Endodermal cell (in vitro differentiated cells): ENCODE results near the gene FNDC3A. TPM values are rescaled to one million over a fixed set of nuclear protein-coding genes. Genes with fewer than 3 reads are reported as not detected.

ENCODE experiments used
- DNase-seq: peaks from one replicate; pipeline ENCODE4 v3.0.0-alpha.2; 2017
- H3K27ac ChIP-seq: 2 replicates; pipeline ENCODE4 v1.5.1; 2013; ENCODE audit warnings: mild to moderate bottlenecking, low read depth, low read length, moderate library complexity
- H3K27me3 ChIP-seq: 2 replicates; pipeline ENCODE4 v1.6.1; 2013; ENCODE audit warnings: mild to moderate bottlenecking, low read length, moderate library complexity; ENCODE audit not compliant: insufficient read depth, control insufficient read depth, poor library complexity, severe bottlenecking
- H3K36me3 ChIP-seq: 2 replicates; pipeline ENCODE4 v1.7.0; 2013; ENCODE audit warnings: mild to moderate bottlenecking, low read length, moderate library complexity; ENCODE audit not compliant: control insufficient read depth, insufficient read depth
- H3K4me1 ChIP-seq: one replicate; pipeline ENCODE4 v1.7.0; 2013; ENCODE audit warnings: low read length; ENCODE audit not compliant: control insufficient read depth, insufficient read depth
- H3K4me3 ChIP-seq: 2 replicates; pipeline ENCODE4 v1.5.1; 2013; ENCODE audit warnings: mild to moderate bottlenecking, low read length, moderate library complexity
- H3K9ac ChIP-seq: 2 replicates; pipeline ENCODE4 v1.6.1; 2013; ENCODE audit warnings: mild to moderate bottlenecking, low read length, moderate library complexity; ENCODE audit not compliant: poor library complexity, severe bottlenecking; ENCODE audit errors: extremely low read depth
- H3K9me3 ChIP-seq: 2 replicates; pipeline ENCODE4 v1.6.1; 2013; ENCODE audit warnings: mild to moderate bottlenecking, low read length, moderate library complexity; ENCODE audit not compliant: control insufficient read depth
- H3K27ac Mint-ChIP-seq: 2 replicates; pipeline ENCODE4 v1.8.0; 2020; ENCODE audit warnings: mixed read lengths
- H3K27me3 Mint-ChIP-seq: 2 replicates; pipeline ENCODE4 v1.8.0; 2021; ENCODE audit warnings: mild to moderate bottlenecking, mixed read lengths; ENCODE audit not compliant: insufficient read depth
- H3K36me3 Mint-ChIP-seq: 2 replicates; pipeline ENCODE4 v1.8.0; 2020; ENCODE audit warnings: low read depth, mixed read lengths
- H3K4me1 Mint-ChIP-seq: 2 replicates; pipeline ENCODE4 v1.8.0; 2020; ENCODE audit warnings: mixed read lengths
- H3K4me3 Mint-ChIP-seq: 2 replicates; pipeline ENCODE4 v1.8.0; 2020; ENCODE audit warnings: mild to moderate bottlenecking, moderate library complexity, mixed read lengths
- H3K9me3 Mint-ChIP-seq: 2 replicates; pipeline ENCODE4 v1.8.0; 2020; ENCODE audit warnings: mild to moderate bottlenecking, mixed read lengths
- WGBS, 2 experiments: methylation state at CpG; one replicate each; pipeline versions ENCODE4 v1.1.5 to v1.1.7; 2013; ENCODE audit warnings: missing lambda C conversion rate in 2 of 2, mixed read lengths in 1 of 2; ENCODE audit not compliant: insufficient coverage in 1 of 2, insufficient read length in 1 of 2; 5-methylcytosine and 5-hydroxymethylcytosine counted together
- total RNA-seq, 2 donors: library from RNA; stranded (reverse); fragmentation: NEBNext Ultra II Directional in 1 of 2; extraction: Animal tissue kit (Norgen Biotek cat#: 25700) in 1 of 2; gene quantifications; 2 replicates in 1 of 2; 3 replicates in 1 of 2; pipeline ENCODE4 v1.2.1, GENCODE V29; 2021
- TF ChIP-seq, protein P1 (sequence below): fragments of 200-600 bp; sonication (generic); conservative IDR thresholded peaks from 2 replicates; pipeline ENCODE4 v1.5.0; 2021; ENCODE audit warnings: antibody characterized with exemption, mild to moderate bottlenecking

FNDC3A gene
- total RNA-seq, 2 donors from 2014 or later = 42.2 to 42.8 TPM

DNA sequence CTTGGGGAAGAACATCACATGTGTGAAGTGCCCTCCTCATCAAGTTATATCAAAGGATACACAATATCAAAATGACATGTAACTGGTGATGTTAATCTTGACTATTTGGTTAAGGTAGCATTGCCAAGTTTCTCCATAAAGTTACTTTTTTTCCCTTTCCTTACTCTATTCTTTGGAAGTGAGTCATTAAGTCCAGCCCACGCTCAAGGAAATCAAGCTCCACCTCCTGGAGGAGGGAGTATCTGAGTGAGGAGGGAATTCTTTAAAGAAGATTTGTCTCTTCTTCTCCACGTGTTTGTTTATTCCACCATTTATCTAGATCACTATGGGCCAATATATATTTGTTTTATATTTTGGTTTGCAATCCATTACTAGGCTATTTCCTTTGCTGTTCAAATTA lies 33.6 kb upstream of the FNDC3A start:
- H3K9me3 ChIP-seq = no peaks in the 10 kb centered on the region
- H3K27me3 ChIP-seq = no peaks in the 10 kb centered on the region
- no peak overlapping the region for H3K9ac ChIP-seq
- H3K4me1 ChIP-seq = peaks cover 8% of the 10 kb centered on the region
- Mint-ChIP-seq H3K4me1 (peaks cover 22% of the 10 kb centered on the region), H3K4me3 (no peak overlapping the region), H3K36me3 (no peaks in the 10 kb centered on the region), H3K27ac (no peak overlapping the region), H3K9me3 (no peaks in the 10 kb centered on the region), H3K27me3 (no peaks in the 10 kb centered on the region)
- H3K27ac ChIP-seq = no peak overlapping the region
- no peaks in the 10 kb centered on the region for H3K36me3 ChIP-seq
- no CpG with 5 or more reads among the region's 2 CpGs for WGBS, 2 experiments
- TF ChIP-seq, protein P1, sequence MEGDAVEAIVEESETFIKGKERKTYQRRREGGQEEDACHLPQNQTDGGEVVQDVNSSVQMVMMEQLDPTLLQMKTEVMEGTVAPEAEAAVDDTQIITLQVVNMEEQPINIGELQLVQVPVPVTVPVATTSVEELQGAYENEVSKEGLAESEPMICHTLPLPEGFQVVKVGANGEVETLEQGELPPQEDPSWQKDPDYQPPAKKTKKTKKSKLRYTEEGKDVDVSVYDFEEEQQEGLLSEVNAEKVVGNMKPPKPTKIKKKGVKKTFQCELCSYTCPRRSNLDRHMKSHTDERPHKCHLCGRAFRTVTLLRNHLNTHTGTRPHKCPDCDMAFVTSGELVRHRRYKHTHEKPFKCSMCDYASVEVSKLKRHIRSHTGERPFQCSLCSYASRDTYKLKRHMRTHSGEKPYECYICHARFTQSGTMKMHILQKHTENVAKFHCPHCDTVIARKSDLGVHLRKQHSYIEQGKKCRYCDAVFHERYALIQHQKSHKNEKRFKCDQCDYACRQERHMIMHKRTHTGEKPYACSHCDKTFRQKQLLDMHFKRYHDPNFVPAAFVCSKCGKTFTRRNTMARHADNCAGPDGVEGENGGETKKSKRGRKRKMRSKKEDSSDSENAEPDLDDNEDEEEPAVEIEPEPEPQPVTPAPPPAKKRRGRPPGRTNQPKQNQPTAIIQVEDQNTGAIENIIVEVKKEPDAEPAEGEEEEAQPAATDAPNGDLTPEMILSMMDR = no peak
- DNase-seq = no peak
- H3K4me3 ChIP-seq = no peak overlapping the region

DNA sequence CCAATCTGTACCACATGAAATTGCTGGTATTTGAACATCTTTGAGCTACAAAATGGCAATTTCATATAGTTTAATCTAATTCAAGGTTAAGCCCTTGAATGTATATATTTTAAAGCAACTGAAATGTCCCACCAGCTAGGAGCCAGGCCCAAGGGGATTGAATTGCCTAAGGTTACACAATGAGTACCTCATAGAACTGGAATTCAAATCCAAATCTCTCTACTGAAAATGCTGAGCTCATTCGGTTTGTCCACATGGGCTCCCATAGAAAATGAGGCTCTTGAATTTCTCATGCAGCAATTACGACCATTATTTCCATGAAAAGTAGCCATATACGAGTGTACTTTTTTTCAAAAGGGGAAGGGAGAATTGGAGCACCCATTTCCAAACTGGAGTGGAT lies 31.5 kb upstream of the FNDC3A start:
- Histone ChIP-seq H3K27ac (no peak overlapping the region), H3K9ac (no peak overlapping the region), H3K4me1 (peaks cover 6% of the 10 kb centered on the region), H3K36me3 (no peaks in the 10 kb centered on the region), H3K9me3 (no peaks in the 10 kb centered on the region), H3K4me3 (no peak overlapping the region), H3K27me3 (no peaks in the 10 kb centered on the region)
- Mint-ChIP-seq H3K27me3 (no peaks in the 10 kb centered on the region), H3K4me3 (no peak overlapping the region), H3K36me3 (no peaks in the 10 kb centered on the region), H3K27ac (no peak overlapping the region), H3K4me1 (peaks cover 12% of the 10 kb centered on the region), H3K9me3 (no peaks in the 10 kb centered on the region)
- TF ChIP-seq, protein P1 = no peak
- WGBS, 2 experiments = 88 to 94% methylated on average over 2 to 3 of the region's 3 CpGs
- DNase-seq = no peak

DNA sequence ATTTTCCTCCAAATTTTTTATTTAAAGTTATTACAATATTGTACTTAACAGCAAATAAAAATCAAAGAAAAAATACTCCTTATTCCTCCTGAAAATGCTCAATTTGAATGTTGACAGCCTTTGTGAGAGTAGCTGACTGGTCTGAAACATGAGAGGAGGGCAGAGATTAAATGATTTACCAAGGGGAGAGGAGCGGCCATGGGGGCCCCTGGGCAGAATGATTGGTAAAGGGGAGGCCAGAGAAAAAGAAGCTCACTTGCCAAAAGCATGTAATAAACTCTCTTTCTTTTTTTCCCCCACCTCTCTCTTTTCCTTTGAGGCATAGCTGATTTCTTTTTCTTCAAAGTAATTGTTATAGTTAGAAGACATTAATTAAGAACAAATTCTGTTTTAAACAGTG lies 30.1 kb upstream of the FNDC3A start:
- H3K27ac ChIP-seq = no peak overlapping the region
- Mint-ChIP-seq H3K27ac (no peak overlapping the region), H3K4me3 (no peak overlapping the region), H3K36me3 (no peaks in the 10 kb centered on the region), H3K9me3 (no peaks in the 10 kb centered on the region), H3K27me3 (no peaks in the 10 kb centered on the region), H3K4me1 (peaks cover 12% of the 10 kb centered on the region)
- no peak overlapping the region for H3K4me3 ChIP-seq
- H3K27me3 ChIP-seq = no peaks in the 10 kb centered on the region
- H3K9ac ChIP-seq = no peak overlapping the region
- peaks cover 6% of the 10 kb centered on the region for H3K4me1 ChIP-seq
- no peak for DNase-seq
- H3K36me3 ChIP-seq = no peaks in the 10 kb centered on the region
- WGBS, 2 experiments = 60 to 83% methylated on average over 1 of the region's 1 CpG
- H3K9me3 ChIP-seq = no peaks in the 10 kb centered on the region
- TF ChIP-seq, protein P1 = no peak
